MM.1S (cell line): ENCODE measurements around the gene JAKMIP2.

Experiments used
- EZH2 ChIP-seq: fragments of 300-600 bp; sonication (generic); optimal IDR thresholded peaks from 2 replicates; pipeline ENCODE3; 2017; ENCODE audit warnings: low read depth, mild to moderate bottlenecking, antibody characterized with exemption, low read length, mixed read lengths
- EZH2phosphoT487 ChIP-seq: fragments of 300-600 bp; sonication (generic); IDR thresholded peaks from 2 replicates; pipeline ENCODE4 v1.6.1; 2018; ENCODE audit warnings: antibody characterized with exemption, low read length
- TF ChIP-seq, protein P1 (sequence below): fragments of 300-600 bp; sonication (generic); IDR thresholded peaks from 2 replicates; pipeline ENCODE4 v1.5.1; 2016; ENCODE audit warnings: antibody characterized with exemption, low read length, mixed read lengths

DNA sequence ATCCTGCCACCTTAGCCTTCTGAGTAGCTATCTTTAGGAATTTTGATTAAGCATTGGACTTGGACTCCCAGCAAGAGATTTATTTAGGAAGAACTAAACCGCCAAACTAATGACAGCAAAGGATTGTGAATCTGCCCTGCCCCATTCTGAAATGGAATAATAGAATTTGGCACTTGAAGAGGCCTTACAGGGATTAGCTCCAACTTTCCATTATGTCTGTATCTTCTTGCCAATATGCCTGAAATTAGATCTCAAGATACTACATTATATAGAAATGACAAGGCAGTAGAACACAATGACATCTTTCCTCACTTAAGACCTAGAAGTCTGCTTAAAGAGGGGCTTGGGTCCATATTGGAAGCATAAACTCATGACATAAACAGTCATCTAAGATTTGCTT lies 195.7 kb downstream of the JAKMIP2 start:
- TF ChIP-seq, protein P1, sequence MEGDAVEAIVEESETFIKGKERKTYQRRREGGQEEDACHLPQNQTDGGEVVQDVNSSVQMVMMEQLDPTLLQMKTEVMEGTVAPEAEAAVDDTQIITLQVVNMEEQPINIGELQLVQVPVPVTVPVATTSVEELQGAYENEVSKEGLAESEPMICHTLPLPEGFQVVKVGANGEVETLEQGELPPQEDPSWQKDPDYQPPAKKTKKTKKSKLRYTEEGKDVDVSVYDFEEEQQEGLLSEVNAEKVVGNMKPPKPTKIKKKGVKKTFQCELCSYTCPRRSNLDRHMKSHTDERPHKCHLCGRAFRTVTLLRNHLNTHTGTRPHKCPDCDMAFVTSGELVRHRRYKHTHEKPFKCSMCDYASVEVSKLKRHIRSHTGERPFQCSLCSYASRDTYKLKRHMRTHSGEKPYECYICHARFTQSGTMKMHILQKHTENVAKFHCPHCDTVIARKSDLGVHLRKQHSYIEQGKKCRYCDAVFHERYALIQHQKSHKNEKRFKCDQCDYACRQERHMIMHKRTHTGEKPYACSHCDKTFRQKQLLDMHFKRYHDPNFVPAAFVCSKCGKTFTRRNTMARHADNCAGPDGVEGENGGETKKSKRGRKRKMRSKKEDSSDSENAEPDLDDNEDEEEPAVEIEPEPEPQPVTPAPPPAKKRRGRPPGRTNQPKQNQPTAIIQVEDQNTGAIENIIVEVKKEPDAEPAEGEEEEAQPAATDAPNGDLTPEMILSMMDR, result no peak
- TF ChIP-seq EZH2, result no peak
- TF ChIP-seq EZH2phosphoT487, result no peak
